Subcutaneous abdominal adipose tissue (tissue), 5 donors: Measurements from ENCODE around the gene SLC25A1.
A peak's percentile ranks its signal among the peaks of the same experiment; 100 is the strongest.

ENCODE experiments used
- H3K27ac ChIP-seq: one replicate; pipeline ENCODE4 v1.7.0; 2013; ENCODE audit warnings: low read depth, mild to moderate bottlenecking, inconsistent platforms, low read length, moderate library complexity
- H3K27me3 ChIP-seq, 5 donors: one replicate each; pipeline ENCODE4 v1.7.0; 2013; ENCODE audit warnings: low read length in 5 of 5, inconsistent platforms in 1 of 5; ENCODE audit not compliant: control insufficient read depth in 5 of 5, insufficient read depth in 4 of 5
- H3K36me3 ChIP-seq, 5 donors: one replicate each; pipeline ENCODE4 v1.7.0; 2013; ENCODE audit warnings: low read length in 5 of 5; ENCODE audit not compliant: control insufficient read depth in 5 of 5, insufficient read depth in 5 of 5
- H3K4me1 ChIP-seq, 5 donors: one replicate each; pipeline ENCODE4 v1.7.0; 2013; ENCODE audit warnings: low read length in 5 of 5, mild to moderate bottlenecking in 3 of 5, moderate library complexity in 1 of 5; ENCODE audit not compliant: control insufficient read depth in 5 of 5, insufficient read depth in 5 of 5
- H3K4me3 ChIP-seq, 5 donors: one replicate each; pipeline ENCODE4 v1.7.0; 2013; ENCODE audit warnings: low read length in 5 of 5, low read depth in 1 of 5
- H3K9ac ChIP-seq, 5 donors: one replicate each; pipeline ENCODE4 v1.7.0; 2013; ENCODE audit warnings: low read length in 5 of 5, mild to moderate bottlenecking in 4 of 5, moderate library complexity in 3 of 5
- H3K9me3 ChIP-seq, 5 donors: one replicate each; pipeline ENCODE4 v1.7.0; 2013; ENCODE audit warnings: low read length in 5 of 5; ENCODE audit not compliant: control insufficient read depth in 5 of 5
- donor health status: healthy.
- donor health status: healthy.
- donor health status: healthy.
- donor health status: healthy.
- donor health status: healthy.

Gene SLC25A1

DNA sequence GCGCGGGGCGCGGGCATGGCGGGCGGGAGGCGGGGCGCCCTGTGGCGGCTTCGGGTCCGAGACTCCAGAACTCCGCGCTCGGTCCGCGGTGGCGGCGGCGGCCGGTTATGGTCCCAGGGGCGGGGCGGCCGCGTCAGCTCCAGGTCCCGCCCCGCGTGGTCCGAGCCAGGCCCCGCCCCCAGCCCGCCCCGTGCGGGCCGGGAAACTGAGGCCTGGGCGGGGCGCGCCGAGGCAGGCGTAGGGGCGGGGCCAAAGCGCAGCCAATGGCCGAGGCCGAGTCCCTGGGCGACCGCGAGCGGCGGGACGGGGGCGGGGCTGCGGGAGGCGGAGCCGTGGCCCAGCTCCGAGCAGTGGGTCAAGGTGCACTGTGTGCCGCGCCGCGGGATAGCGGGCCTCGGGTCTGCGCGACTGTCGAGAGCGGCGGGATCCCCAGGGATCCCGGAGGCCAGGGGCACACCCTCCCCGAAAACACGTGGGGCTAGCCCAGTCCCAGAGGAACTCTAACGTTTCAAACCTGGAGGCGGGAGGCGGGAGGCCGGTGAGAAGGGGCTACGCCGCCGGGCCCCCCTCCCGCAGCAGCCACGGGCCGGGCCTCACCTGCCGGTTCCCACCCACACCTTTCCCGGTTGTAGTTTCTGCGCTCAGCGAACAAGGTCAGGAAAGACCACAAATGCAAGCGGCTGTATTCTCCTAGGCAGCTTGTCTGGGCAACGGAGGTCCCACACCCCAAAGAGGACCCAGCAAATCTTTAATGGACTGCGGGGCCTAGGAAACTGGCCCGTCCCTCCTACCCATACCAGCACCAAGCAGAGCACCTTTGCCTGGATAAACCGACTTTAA is at the start of gene SLC25A1:
Gene SLC25A1 (minus strand): TSS at position 80 of the 840 bp plus-strand sequence. CDS start 63 bp downstream, at position 17.
- H3K4me3 ChIP-seq = peak within 1 kb of the TSS; percentile 63 to 75 (median 69)
- H3K9me3 ChIP-seq = no peaks in the 10 kb centered on the region
- H3K9ac ChIP-seq = peak within 1 kb of the TSS in 4 of 5 donors; percentile 72 to 85 (median 78)
- peaks cover 9 to 54% (median 49%) of the 10 kb centered on the region in 5 donors for H3K4me1 ChIP-seq
- no peaks in the 10 kb centered on the region for H3K27me3 ChIP-seq
- H3K36me3 ChIP-seq = peaks cover 0 to 21% (median 10%) of the 10 kb centered on the region in 5 donors
- H3K27ac ChIP-seq = peak within 1 kb of the TSS; percentile 86

DNA sequence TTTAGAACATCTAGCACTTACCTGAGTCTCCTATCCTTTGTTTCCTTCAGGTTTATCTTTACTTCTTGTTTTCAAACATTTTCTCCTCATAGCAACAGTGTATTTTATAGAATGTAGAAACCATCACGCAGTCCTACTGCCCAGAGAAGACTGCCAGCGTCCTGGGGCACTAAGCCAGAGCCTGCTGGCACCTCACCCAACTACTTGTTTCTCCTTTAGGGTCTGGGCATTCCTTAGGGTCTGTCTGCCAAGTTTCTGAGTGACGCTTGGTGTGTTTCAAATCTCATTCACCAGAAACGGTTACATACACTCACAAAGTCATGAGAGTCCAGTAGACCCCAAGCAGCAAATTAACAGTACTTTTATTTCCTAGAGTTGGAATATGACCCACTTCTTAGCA is 49.6 kb upstream of the SLC25A1 start:
- no peaks in the 10 kb centered on the region for H3K4me1 ChIP-seq
- no peak overlapping the region for H3K4me3 ChIP-seq
- H3K9me3 ChIP-seq = no peaks in the 10 kb centered on the region
- no peak overlapping the region for H3K9ac ChIP-seq
- no peaks in the 10 kb centered on the region for H3K27me3 ChIP-seq
- peaks cover 5 to 62% (median 54%) of the 10 kb centered on the region in 5 donors for H3K36me3 ChIP-seq
- H3K27ac ChIP-seq = no peak overlapping the region

DNA sequence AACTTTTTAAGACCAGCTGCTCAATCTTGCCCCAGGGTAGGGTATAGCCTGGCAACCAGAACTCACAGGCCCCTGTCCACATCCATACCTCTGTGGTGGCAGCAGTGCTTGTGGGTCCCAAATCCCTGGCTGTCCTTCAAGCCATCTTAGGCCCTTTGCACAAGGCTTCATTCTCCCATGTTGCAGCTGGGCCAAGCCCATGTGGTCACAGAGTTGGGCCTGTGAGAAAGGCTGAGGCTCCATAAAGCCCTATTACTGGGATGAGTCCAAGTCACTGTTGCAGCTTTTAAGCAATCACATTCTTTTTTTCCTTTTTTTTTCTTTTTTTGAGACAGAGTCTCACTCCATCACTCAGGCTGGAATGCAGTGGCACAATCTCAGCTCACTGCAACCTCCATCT is 47.9 kb upstream of the SLC25A1 start:
- Histone ChIP-seq H3K27ac (no peak overlapping the region), H3K4me3 (no peak overlapping the region), H3K9ac (no peak overlapping the region), H3K4me1 (no peaks in the 10 kb centered on the region), H3K27me3 (no peaks in the 10 kb centered on the region), H3K9me3 (no peaks in the 10 kb centered on the region), H3K36me3 (peaks cover 9 to 66% (median 61%) of the 10 kb centered on the region in 5 donors)

DNA sequence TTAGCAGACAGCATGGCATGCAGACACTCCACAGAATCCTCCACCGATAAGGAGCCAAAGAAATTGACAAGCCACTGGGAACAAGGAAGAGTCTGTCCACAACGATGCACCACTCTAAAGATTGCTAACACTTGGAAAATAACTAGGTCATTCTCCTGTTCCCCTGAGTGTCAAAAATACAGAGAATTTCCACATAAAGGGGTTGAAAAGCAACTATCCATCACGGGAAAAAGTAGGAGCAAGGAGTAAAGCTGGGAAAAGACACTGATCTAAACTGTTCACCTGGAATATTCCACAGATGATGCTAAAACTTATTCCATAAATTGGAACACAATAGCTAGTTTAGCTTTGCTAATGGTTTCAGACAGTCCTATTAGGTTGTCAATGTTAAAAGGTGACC is 47.0 kb upstream of the SLC25A1 start:
- Histone ChIP-seq H3K4me1 (no peaks in the 10 kb centered on the region), H3K27ac (no peak overlapping the region), H3K27me3 (no peaks in the 10 kb centered on the region), H3K36me3 (peaks cover 9 to 70% (median 63%) of the 10 kb centered on the region in 5 donors), H3K4me3 (no peak overlapping the region), H3K9me3 (no peaks in the 10 kb centered on the region), H3K9ac (no peak overlapping the region)

DNA sequence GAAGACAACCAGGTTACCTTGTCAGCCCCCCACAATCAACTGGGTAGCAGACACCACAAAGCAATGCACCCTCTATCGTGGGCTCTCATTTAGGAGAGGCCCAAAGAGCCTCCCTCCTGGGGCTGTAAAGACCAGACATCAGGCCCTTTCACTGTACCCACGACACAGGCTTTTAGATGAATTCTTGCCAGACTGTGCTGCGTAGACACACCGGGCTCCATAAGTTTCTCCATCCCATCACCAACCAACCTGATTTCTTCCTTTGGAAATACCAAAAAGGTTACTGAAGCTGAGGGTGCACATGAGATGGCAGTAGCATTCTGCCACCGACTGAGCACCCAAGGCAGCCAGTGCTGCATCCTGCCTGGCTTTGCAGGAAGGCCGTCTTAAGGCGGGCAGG is 46.4 kb upstream of the SLC25A1 start:
- no peaks in the 10 kb centered on the region for H3K27me3 ChIP-seq
- no peak overlapping the region for H3K4me3 ChIP-seq
- H3K9me3 ChIP-seq = no peaks in the 10 kb centered on the region
- H3K36me3 ChIP-seq = peaks cover 9 to 74% (median 67%) of the 10 kb centered on the region in 5 donors
- no peak overlapping the region for H3K27ac ChIP-seq
- H3K9ac ChIP-seq = no peak overlapping the region
- no peaks in the 10 kb centered on the region for H3K4me1 ChIP-seq

DNA sequence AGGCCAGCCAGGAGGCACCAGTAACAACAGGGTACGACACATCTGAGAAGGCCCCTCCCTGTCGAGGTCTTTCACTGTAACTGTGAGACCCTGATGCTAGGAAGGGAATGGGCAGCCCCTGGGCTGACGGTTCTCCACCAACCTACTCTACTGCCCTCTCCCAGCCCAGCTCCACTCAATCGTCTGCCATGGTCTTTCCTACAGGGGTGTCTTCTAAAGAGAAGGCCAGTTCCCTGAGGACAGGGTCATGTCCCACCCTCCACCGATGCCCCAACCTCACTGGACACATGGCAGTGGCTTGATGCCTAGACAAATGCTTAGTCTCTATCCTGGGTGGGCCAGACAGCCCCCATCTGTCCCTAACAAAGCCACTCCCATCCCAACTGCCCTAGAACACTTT is 46.0 kb upstream of the SLC25A1 start:
- Histone ChIP-seq H3K4me3 (no peak overlapping the region), H3K27me3 (no peaks in the 10 kb centered on the region), H3K9ac (no peak overlapping the region), H3K36me3 (peaks cover 9 to 76% (median 68%) of the 10 kb centered on the region in 5 donors), H3K9me3 (no peaks in the 10 kb centered on the region), H3K4me1 (no peaks in the 10 kb centered on the region), H3K27ac (no peak overlapping the region)

DNA sequence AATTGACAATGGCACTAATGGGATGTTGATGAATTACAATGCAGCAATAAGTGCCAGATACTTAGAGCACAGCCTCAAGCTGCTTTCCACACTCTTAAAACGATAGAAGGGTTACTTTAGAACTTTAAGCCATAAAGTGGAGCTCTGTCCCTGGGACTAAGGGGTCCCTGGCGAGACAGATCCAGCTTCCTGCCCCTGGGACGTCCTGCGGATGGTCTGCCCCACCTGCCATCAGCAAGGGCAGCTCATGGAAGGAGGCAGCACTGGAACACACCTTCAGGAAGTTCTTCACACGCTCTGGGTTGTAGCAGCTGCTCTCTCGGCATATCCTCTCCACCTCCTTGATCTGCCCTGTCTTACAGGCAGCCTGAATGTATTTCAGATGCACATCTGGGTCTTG is 45.1 kb upstream of the SLC25A1 start:
- Histone ChIP-seq H3K4me3 (no peak overlapping the region), H3K36me3 (peaks cover 4 to 74% (median 65%) of the 10 kb centered on the region in 5 donors), H3K9me3 (no peaks in the 10 kb centered on the region), H3K27ac (no peak overlapping the region), H3K4me1 (peaks cover 0 to 3% (median 3%) of the 10 kb centered on the region in 5 donors), H3K27me3 (no peaks in the 10 kb centered on the region), H3K9ac (no peak overlapping the region)

DNA sequence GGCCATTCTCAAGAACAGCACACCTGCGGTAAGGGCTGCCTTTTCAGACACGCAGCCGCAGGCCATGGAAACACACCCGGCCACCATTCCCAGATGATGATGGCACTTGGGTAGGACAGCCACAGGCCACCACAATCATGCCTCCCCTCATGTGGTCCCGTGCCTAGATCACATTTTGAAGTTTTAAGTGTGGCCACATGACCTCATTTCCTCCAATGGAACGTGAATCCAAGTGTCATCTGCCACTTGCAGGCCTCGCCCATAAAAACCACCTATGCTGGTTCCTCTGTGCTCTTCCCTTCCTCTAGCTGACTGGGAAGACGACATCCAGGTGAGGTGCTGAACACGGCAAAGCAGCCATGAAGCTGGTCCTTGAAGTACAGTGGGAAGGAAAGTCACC is 44.6 kb upstream of the SLC25A1 start:
- H3K36me3 ChIP-seq = peaks cover 4 to 71% (median 63%) of the 10 kb centered on the region in 5 donors

DNA sequence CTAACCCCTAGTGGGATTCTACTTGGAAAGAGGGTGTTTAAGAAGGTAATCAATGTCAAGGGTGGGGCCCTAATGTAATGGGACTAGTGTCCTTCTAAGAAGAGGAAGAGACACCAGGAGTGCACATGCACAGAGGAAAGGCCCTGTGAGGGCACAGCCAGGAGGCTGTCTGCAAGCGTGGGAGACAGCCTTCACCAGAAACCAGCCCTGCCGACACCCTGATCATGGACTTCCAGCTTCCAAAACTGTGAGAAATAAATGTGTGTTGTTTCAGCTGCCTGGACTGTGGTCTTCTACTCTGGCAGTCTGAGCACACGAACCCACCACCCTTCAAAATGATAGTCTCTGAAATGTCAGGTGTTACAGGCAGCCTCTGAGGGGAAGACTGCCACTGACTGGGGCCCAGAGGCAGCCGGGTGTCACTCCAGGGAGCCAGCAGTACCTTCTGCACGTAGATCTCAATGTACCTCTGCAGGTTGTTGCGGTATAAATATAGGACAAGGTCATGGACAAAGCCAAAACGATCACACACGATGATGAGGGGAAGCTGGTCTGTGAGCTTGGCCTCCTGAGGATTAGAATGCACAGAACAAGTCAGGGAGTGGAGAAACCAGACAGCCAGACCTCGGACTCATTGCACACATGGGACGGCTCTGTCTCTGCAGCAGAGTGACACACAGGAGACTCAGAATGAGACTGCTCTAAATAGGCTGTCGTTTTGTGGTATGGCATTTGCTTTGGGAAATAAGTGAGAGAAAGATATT is 43.9 kb upstream of the SLC25A1 start:
- no peak overlapping the region for H3K4me3 ChIP-seq
- peaks cover 2 to 12% (median 7%) of the 10 kb centered on the region in 5 donors for H3K4me1 ChIP-seq
- no peak overlapping the region for H3K27ac ChIP-seq
- peaks cover 4 to 66% (median 60%) of the 10 kb centered on the region in 5 donors for H3K36me3 ChIP-seq
- H3K9ac ChIP-seq = no peak overlapping the region
- H3K9me3 ChIP-seq = no peaks in the 10 kb centered on the region
- H3K27me3 ChIP-seq = no peaks in the 10 kb centered on the region

More for the DNA sequence above, 44.6 kb upstream of the SLC25A1 start:
- peaks cover 2 to 8% (median 7%) of the 10 kb centered on the region in 5 donors for H3K4me1 ChIP-seq
- H3K4me3 ChIP-seq = no peak overlapping the region
- H3K9ac ChIP-seq = no peak overlapping the region
- no peaks in the 10 kb centered on the region for H3K27me3 ChIP-seq
- H3K27ac ChIP-seq = no peak overlapping the region
- no peaks in the 10 kb centered on the region for H3K9me3 ChIP-seq

DNA sequence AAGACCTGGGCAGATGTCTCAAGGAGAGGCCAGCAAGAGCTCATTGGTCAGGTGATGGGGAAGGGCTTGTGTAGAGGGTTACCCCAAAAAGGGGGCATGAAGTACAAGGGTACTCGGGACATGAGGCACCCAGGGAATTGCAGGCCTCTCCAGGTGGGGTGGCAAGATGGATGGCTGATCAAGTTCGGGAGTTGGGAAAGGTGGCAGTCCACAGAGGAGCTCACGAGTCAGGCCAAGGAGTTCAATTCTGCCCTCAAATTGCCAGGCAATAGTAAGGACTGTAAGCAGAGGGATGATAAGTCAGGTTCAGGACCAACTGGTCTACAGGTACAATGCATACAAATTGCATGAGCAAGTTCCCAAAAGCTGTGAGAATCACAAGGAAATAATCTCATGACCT is 42.3 kb upstream of the SLC25A1 start:
- no peak overlapping the region for H3K27ac ChIP-seq
- no peak overlapping the region for H3K9ac ChIP-seq
- no peak overlapping the region for H3K4me3 ChIP-seq
- H3K9me3 ChIP-seq = no peaks in the 10 kb centered on the region
- peaks cover 4 to 64% (median 57%) of the 10 kb centered on the region in 5 donors for H3K36me3 ChIP-seq
- no peaks in the 10 kb centered on the region for H3K27me3 ChIP-seq
- peaks cover 2 to 12% (median 7%) of the 10 kb centered on the region in 5 donors for H3K4me1 ChIP-seq
